ENCODE data around the gene LBHD2.

The LBHD2 gene

DNA sequence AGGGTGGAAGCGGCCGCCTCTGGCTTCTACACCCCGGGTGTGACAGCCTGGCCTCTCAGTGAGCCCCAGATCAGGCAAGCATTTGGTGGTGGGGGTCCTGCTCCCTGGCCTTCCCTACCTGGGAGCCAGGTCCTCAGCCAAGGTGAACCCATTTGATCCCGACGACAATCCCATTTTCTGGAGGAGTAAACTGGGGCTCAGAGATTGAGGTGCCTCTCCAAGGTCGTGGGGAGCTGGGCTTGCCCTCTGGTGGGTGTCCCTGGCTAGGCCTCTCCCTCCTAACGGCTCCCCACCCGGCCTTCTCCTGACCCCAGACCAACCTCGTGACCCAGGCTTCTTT lies 7.8 kb downstream of the LBHD2 start:
- no peak for DNase-seq

DNA sequence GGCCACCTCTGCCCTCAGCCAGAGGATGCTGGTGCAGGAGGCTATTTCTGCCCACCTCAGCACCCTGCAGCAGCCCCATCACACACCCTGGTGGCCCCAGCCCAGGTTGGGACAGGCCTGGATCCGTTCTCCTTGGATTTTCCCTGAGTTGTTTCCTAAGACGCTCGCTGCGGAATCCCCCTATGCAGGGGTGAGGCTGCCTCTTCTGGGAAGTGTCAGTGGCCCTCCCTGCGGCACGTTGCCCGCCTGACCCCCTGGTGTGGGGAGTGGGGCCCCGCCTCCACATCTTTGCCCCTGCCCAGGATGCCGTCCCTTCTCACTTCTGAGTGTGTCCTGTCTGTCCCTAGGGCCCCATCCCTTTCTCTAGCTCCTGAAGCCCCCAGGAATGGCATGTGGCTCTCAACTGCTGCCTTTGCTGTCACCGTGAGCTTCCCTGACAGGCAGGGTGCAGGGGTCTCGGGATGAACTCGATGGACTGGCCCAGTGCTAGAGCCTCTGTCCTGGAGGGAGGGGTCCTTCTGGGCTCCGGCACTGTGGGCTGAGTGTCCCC lies 9.9 kb downstream of the LBHD2 start:
- no peak for DNase-seq

DNA sequence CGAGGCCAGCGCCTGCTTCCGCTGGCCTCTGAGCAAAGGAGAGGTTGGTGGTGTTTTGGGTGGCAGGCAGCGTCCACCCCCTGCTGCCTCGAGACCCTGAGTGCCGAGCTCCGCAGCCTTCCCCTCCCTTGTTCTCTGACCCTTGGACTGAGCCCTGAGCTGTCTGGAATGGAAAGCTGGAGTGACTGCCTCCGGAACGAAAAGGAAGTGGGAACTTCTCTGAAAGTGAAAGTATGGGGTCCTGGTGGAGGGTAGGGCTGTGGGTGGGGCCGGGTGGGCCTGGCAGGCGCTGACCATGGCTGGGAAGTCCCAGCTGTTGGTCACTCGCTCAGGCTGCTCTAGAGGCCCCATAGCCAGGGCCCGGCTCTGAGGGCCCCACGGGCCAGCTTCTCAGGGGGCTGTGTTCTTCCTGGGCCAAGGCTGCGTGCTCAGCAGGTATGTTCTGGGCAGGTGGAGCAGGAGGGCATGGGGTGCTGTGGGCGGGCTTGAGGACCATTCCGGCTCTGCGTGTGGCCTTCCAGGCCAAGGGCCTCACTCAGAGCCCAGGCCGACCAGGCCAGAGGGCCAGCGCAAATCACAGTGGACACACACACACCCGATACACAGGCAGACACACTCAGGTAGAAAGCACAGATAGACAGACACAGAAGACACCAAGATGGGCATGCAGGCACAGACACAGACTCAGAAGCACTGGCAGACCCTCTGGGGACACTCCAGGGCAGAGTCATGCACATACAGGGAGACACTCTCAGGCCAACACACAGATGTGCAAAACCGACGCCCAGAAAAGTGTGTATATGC lies 10.6 kb downstream of the LBHD2 start, which contains the start of gene EXOC3L4:
EXOC3L4 (plus strand) TSS at position 320 of the 804 bp plus-strand sequence. CDS start 5,495 bp downstream, outside the sequence.
- no peak for DNase-seq

DNA sequence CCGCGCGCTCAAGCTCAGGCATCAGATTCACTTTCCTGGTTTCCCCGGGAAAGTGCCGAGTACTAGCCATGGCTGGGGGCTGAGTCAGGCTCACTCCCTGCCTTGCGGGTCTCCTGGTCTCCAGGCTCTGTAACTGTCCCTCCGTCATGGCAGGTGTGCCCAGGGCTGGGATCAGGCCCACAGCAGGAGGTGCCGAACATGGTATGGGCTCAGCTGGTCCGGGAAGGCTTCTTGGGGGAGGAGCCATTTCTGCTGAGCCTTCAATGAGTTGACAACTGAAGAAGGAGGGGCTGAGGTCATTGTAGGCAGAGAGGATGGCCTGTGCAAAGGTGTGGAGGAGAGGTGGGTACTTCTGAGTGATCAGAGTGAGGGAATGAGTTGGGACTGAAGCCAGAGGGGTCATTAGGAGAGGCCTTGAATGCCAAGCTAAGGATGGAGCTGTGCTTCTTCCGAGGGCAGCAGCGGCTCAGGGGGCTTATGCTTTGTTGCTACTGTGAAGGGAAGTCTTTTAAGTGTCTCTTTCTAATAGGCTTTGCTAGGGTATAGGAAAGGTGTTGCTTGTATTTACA lies 11.3 kb downstream of the LBHD2 start:
- DNase-seq: no peak

DNA sequence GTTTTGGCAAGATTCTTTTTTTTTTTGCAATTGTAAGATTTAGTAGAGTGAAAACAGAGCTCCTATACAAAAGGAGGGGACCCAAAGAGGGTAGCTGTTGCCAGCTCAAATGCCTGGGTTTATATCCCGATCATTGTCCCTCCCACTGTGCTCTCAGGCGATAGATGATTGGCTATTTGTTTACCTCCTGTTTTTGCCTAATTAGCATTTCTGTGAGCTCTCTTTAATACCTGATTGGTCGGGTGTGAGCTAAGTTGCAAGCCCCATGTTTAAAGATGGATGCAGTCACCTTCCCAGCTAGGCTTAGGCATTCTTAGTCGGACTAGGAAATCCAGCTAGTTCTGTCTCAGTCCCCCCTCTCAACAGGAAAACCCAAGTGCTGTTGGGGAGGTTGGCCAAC lies 12.4 kb downstream of the LBHD2 start:
- DNase-seq: no peak

DNA sequence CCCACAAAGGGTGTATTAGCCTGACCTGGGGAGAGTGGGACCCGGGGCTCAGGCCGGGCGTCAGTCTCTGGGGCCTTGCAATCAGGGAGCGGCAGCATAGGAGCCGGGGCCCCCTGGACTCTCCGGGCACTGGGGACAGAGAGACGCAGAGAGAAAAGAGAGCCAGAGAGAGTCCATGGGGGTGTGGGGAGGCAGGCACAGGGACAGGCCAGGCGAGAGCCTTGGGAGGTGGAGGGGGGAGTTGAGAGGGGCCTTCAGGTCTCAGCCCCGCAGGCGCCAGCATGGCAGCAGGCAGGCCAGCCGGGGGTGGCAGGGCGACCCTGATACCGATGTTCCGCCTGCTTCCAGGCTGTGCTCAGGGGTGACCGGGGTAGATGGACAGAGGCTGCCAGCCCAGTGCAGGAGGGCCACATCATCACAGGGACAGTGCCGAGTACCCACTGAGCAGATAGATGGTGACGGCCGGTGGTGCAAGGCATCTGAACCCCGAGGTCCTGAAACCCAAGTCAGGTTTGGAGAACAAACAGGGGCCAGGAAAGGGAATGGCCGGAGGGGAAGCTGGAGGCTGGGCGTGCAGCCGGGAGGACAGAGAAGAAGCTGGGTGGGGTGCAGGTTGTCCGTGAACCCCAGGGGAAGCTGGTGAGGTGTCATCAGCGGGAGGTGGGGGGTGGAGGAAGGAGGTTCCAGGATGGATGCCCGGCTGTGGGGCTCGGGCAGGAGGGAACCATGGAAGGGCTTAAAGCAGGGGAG lies 13.4 kb downstream of the LBHD2 start:
- DNase-seq: no peak

DNA sequence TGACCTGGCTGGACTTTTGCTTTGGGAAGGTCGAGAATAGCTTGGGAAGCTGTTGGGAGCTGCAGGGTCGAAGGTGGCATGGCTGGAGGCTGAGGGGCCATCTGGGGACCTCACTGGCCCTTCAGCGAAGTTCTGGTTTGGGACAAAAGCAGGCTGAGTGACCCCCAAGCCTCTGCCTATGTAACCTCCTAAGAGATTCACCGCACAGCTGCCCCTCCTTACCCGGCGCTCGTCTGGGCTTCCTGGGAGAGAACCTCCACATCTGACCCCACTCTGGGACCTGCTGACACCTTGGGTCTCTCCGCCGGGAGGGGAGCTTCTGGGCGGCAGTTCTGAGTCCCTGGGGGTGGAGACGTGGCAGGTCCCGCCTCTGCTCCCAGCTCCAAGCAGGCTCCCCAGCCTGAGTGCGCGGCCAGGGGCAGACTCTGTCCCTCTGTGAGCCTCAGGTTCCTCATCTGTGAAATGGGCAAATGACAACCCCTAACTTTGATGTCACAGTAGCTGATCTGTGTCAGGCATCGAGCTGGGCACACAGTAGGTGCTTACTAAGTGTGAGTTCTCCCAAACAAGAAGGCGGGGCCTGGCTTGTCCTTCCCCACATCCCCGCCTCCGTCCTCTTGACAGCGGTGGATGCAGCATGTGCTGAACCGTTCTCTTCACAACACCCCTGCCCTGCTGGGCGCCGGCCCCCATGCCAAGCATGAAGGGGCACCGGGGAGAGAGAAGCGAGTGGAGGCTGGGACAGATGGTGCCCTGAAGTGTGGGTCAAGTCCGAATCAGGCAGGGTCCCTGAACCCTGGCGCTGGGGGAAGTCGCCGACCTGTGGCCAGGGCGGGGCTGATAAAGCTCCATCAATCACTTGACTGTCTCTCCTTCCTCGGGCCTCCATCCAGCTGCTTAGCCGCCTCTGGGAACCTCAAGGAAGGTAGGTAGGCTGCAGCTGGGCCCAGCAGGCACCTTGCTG lies 14.3 kb downstream of the LBHD2 start:
- DNase-seq: no peak

DNA sequence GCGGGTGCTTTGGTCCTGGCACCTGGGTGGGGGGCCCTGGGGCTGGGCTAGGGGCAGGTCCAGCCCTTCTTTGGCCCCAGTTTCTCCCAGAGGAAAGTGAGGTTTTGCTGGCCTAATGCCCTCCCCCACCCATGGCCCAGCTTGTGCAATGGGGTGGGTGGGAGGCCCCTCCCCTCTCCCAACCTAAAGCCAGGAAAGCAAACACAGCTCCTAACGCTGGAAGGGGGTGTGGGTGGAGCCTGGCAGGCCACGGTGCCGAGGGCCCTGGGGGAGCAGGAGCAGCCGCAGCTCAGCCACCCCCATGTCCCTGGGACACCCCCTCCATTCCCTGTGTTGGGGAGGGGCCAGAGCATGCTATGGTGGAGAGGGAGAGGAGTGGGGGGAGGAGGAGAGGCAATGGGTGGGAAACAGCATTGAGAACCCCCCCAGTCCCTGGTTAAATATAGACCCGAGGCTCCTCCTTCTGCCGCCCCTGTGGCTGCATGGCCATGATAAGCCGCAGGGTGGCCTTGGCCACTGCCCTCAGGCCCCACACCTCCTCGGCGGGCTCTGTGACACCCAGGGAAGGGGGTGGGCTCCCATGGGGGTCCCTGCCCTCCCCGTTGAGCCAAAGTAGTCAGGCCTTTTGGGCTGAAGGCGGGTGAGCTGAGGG lies 15.2 kb downstream of the LBHD2 start:
- no peak for DNase-seq

DNA sequence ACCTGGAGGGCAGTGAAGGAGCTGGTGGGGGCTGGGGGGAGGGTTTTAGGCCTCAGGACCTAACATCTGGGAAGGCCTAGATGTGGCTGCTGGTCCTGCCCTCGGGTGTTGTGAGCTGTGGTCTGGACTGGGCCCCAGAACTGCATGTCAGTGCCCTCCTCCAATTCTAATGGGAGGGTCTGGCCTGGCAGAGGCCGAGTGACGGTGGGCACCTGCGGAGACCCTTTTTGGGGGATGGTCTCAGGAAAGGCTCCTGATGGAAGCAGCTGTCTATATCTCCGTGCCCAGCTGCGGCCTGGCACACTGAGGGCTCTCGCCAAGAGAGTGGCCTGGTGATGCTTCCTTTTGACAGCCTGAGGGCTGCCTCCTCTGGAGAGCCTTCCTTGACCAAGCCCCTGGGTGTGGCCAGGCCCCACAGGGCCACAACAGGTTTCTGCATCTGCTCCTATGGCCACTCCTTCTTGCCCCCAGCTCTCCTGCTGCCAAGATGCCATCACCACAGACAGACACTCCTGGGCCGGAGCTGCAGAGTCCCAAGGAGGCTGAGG lies 15.8 kb downstream of the LBHD2 start:
- no peak for DNase-seq

DNA sequence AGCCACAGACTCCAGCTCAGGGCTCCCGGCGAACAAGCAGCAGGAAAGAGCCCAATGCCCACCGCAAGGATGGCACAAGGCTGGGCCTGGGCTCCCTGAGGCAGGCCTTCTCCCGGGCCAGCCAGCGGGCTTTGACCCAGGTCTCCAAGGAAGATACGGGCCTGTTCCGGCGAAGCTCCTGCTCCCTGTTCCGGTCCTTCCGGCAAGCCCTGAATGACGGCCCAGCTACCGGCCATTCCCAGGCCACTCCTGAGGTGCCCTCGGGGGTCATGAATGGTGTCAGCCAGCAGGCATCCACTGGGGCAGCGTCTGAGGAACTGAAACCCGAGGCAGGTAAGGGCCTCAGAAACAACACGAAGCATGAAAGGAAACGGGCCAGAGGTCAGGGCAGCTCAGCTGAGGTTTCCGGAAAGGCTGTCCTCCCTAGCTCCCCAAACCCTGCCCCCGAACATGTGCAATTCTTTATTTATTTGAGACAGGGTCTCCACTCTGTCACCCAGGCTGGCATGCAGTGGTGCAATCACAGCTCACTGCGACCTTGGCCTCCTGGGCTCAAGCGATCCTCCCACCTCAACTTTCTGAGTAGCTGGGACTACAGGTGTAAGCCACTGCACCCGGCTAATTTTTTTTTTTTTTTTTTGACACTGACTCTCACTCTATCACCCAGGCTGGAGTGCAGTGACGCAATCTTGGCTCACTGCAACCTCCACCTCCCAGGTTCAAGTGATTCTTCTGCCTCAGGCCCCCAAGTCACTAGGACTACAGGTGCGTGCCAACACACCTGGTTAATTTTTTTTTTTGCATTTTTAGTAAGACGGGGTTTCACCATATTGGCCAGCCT lies 16.5 kb downstream of the LBHD2 start:
- no peak for DNase-seq

DNA sequence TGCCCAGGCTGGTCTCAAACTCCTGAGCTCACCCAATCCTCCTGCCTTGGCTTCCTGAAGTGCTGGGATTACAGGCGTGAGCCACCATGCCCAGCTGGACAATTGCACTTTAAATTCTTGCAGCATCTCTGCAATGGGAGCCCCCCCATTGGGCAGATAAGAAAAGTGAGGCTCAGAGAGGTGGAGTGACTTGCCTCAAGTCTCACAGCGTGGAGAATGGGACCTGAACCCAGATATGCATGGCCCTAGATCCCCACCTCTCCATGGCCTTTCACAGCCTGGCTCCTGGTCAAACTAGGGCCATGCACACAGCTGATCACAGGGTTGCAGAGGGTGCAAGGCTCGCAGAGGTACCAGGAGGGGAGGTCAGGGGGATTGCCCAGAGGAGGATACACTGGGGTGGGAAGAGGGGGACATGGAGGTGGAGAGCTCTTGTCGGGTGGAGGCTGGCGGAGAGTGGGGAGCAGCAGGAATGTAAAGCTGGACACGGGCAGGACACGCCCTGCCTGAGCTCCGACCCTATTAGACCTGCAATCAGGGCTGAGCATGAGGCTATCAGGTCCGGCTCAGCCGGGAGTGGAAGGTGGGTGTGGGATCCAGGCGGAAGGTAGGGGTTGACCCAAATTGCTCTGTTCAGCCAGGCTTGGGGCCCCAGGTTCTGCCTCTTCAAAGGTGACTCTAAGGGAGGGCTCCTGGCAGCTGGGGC lies 17.4 kb downstream of the LBHD2 start:
- DNase-seq: no peak

DNA sequence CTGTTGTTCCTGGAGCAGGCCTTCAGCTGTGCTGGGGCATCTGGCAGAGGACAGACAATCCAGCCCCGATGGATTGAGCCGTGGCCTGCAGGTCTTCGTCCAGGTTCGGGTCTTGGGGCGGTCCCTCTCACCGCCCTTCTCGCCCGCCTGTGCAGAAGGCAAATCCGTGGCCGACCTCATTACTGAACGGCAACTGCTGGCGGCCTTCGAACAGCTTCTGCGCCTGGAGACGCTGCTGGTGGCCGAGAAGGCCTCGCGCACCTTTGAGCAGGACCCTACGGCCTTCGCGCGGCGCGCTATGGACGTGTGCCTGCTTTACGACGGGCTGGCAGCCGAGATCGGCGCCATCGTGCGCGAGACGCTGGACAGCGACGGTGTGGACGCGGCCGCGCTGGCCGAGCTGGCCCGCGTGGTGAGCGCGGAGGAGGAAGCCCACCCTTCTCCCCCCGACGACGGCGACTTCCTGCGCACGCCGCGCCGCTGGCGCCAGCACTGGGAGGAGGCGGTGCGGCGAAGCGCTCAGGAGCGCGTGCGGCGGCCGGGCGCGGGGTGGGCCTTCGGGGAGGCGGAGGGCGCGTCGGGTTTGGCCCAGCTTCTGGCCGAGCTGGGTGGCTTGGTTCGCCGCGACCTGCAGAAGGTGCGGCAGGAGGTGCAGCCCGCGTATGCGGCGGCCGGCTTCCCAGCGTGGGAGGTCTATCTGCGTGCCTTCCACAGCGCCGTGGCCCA lies 18.1 kb downstream of the LBHD2 start:
- DNase-seq: no peak

DNA sequence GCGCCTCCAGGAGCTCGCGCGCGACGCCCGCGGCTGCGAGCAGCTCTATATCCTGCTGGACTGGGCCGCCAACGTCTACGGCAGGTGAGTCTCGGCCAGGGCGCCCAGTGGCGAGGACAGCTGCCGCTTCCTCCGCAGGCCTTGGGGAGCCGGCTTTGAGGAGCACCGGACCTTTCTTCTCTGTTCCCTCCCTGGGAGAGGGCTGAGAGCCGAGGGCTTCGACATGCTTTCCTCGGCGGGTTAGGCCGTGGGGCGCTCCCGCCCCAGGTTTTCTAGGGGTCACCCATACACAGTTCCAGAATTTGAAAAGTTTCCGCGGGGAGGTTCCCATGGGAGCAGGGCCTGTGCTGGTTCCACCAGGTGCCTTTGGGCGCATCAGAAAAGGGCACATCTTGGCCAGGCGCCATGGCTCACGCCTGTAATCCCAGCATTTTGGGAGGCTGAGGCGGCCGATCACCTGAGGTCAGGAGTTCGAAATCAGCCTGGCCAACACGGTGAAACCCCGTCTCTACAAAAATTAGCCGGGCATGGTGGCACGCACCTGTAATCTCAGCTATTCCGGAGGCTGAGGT lies 18.8 kb downstream of the LBHD2 start:
- no peak for DNase-seq

DNA sequence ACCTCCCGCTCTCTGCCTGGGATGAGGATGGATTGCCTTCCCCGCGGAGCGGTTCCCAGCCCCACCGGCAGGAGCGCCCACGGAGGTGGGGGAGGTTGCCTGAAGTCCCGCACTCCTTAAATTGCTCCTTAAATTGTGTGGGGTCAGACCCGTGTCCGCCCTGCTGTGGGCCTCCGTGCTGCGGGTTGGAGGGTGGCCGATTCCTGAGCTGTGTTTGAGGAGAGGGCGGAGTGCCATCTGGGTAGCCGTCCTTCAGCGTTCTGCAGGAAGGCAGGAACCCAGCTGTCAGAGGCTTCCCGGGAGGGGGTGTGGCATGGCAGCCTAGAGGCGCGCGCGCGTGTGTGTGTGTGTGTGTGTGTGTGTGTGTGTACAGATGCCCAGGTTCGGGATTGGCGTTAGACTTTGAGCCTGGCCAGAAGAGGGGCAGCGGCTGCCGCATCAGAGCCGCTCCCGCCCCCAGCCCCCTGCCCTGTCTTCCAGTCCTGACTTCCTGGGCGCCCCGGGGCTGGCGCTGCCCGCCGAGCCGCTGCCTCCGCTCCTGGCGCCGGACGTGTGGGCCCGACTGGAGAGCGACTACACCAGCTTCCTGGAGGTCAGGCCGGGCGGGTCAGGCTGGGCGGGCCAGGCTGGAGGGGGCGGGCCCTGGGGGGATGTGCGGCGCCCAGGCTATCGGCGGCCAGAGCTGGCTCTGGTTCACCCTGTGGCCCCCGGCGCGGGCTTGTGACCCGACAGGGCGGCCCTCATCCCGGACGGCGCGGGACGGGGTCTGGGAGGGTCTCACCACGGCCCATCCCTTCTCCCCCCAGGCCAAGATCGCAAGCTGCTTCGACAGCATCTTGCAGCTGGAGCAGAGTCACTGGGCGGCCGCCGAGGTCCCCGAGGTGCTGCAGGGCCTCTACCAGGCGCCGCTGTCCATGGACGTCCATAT lies 19.7 kb downstream of the LBHD2 start:
- DNase-seq: peak; percentile 35

DNA sequence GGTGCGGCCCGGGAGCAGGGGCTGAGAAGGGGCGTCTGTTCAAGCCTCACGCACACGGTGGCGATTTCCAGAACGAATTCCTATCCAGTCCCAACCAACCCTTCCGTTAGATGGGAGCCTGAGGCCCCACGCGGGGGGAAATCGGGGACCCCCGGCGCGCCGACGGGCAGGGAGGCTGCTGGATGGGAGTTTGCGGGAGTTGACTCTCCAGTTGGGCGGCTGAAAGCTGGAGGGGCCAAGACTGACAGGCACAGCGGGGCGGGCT lies 20.3 kb downstream of the LBHD2 start:
- DNase-seq: no peak

DNA sequence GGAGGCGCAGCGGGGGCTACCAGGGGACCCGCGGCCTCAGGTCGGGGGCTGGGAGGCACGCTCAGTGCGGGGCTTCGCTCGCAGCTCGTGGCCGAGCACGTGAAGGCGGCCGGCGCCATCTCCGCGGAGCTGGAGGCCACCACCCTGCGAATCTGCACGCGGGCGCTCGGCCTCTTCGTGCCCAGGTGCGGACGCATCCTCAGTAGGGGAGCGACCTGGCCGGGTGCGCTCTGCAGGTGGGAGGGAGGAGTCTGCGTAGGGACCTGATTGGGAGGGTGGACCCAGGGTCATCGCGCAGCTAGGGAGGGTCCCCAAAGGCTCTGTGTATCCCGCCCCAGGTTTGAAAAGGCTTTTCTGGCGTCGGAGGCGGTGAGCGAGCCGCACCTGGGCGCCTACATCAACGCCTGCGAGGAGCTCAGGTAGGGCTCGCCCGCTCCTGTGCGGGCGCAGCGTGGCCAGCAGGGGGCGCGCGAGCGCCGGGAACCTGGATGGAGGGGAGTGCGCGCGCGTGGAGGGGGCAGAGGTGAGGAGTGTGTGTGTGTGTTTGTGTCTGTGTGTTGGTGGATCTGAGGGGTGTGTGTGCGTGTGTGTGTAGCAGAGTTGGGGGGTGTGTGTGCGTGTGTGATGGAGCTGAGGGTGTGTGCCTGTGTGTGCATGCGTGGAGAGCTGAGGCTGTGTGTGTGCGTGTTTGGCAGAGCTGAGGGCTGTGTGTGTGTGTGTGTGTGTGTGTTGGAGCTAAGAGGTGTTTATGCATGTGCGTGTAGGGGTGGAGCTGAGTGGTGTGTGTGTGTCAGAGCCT lies 20.8 kb downstream of the LBHD2 start:
- DNase-seq: no peak

DNA sequence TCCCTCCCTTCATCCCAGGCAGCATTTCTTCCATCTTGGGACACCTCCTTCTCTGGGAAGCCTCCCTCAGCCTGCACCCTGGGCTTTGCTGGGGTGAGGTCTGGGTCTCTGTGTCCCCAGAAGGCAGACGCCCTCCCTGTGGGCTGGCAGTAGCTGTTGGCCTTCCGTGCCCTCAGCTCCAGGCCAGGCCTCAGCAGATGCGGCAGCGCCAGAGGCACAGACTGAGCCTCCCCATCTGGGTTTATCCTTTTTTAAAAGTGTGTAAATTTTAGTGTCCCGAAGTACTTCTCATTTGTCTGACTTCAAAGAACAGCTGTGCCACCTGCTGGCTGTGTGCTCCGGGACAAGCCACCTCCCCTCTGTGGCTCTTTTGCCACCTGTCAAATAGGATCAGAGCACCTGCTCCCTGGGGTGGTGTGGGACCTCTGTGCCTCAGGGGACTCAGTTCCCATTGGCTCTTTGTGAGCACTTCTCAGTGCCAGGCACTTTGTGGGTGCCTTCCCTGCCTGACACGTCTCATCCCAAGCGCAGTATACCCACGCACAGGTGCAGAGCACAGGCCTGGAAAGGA lies 21.7 kb downstream of the LBHD2 start:
- peak; percentile 58 for DNase-seq
